NCI-H2196 (cell line): Measurements from ENCODE around the gene FARSB.
"Not testable (repeated sequence)": the region's sequence is repeated elsewhere in the genome, so short reads cannot be mapped to it uniquely, and the experiment has no call there.

Experiments
- DNase-seq: peaks from one replicate; lab custom pipeline; 2025; ENCODE audit not compliant: unreplicated experiment; lab: John Stamatoyannopoulos, UW

FARSB gene

DNA sequence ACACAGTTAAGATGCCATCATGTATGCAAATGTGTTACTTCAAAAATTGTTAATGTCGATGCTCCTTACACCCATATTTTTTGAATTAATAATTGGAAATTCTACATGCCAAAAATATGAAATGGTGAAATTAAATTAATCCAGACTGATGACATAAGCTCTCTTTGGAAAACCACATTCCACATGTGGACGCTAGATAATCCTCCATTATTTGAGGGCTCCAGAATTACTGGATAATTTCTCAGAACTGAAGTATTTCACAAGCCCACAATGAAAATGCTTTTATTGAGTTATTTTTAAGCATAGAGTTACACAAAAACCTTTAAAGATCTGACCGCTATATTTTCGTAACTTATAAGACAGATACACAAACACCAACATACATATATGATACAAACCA is 47.8 kb downstream of the FARSB start:
- no peak for DNase-seq

DNA sequence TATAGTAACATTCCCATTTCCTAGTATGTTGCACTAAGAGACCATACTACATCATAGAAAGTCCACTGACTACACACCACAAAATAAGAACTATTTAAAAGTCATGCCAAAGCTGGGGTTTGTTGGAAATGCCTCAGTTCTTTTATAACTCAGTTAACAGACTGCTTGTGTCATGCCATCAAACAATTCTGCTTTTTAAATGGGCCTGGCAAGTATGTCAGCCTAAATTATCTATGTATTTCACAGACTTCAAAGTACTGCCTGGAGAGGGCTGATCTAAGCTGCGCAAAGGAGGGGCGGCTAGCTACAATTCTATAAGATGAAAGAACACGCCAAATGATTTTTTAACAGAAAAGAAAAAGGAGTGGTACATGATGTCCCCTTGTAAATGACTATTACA is 49.6 kb downstream of the FARSB start:
- no peak for DNase-seq

DNA sequence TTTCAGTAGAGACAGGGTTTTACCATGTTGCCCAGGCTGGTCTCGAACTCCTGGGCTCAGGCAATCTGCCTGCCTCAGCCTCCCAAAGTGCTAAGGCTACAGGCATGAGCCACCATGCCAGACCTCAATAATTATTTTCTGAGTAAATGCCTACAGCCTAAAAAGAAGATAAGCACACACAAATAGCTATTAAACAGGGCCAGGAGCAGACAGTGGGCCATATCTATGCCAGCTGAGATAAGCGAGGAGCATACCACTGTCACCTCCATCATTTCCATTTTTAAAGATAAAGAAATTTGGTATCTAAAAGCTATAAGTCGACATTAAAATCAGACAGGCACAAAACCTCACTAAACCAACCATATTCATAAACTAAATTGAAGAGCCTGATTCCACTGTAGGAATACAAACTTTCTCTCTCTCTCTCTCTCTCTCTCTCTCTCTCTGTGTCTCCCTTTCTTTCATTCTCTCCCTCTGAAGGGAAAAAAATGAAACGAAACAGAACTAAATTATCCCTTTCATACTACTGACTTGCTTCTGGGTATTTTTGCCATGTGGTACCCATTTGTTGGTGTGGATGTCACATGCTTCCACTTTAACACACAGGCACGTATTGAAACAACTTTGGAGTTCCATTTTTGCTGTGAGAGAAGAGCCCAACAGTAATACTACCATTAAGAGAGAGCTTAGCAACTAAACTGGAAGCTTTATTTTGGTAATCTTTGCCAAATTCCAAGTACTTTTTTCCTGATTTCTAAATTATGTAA is 51.0 kb downstream of the FARSB start:
- DNase-seq = no peak

DNA sequence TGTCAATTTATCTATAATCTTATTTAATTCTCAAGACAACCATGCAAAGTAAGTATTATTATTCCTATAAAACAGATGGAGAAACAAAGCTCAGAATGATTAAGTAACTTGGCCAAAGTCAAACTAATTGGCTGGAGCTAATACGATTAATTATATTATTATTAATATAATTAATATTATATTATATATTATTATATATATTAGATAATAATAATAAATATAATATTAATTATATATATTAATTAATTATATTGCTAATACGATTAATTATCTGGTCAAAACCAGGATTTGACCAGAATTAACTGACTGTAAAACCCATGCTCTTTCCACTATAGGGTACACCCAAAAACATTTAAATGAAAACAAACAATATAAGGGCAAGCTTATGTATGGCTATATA is 52.4 kb downstream of the FARSB start:
- no peak for DNase-seq

DNA sequence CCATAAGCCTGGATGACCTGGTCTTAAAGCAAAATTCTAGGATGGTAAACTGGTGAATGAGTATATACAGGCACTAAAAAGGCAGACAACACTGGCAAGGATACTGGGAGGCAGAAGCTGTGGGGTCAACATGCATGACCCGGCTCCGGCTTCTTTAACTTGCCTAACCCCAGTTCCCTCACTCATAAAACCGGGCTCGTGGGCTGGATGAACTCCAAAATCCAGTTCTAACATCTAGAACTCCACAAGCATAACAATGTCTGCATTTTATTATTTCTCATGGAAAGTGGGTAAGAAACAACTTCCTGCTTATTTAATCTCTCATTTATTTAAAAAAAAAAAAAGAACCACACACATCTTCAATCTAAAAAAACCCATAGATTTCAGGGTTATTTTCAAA is 57.3 kb downstream of the FARSB start:
- DNase-seq = no peak

DNA sequence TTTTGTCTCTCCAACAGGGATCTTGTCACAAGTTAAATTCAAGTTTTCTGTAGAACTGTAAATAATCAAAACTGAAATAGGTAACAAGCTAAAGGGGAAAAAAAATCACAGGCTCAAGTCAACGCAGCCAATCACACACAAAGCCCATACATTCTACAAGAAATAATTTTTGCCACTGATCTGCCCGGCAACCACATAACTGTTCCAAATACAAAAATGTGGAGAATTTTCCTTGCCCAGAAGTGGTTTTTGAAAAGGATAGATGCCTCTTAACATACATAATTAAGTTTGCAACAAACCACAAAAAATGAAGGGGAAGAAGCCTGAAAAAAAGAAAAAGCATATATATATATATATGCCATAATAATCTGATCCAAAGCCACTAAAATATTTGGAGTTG is 60.3 kb downstream of the FARSB start:
- DNase-seq = no peak

DNA sequence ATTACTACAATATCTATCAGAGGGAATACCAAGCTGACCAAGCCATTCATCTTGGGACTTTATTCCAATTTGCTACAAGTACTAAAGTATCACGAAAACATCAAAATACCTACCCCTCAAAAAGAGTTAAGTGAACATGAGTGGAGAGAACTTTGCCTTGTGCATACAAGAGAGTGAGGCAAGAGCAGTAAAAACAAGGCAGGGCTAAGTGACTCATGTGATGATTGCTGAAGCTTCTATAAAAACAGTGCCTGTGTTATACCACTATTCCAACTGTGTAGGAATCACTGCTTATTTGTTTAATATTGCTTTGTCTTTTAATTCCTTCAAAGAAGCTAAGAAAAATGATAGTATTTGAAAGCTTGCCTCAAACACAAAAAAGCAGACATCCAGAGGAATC is 61.2 kb downstream of the FARSB start:
- DNase-seq = no peak

DNA sequence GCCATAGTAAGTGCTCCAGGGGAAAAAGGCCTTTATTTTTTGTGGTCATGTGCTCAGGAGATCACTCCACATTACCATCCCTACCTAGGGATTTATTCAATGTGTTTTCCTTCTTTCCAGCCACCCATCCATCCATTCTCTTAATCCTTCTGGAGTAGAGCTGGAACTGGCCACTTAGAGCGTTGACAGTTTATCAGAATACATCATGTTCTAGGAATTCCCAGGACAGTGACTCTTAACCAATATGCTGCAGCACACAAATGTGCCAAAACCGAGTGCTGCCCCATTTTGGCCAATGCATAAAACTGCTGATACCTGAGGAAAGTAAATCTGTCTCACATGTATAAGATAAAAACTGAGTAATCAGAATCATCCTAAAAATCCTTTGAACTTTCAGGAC is 63.7 kb downstream of the FARSB start:
- DNase-seq = no peak

DNA sequence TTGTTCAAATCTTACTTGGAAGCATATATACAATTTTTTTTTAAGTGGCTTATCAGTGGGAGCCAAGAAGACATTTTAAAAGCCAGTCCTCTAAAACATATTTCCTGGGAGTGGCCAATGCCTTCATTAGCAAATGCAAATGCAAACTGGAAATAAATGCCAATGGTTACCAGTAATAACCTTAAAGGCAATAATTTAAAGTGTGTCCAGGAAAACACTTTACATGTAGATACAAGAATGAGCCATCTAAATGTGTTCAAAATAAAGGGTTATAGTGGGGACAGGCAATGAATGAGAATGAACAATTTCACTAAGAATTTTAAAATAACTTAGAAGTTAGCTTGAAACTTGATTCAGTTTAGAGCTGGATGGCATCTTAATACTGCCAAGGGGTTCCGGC is 64.2 kb downstream of the FARSB start:
- no peak for DNase-seq

DNA sequence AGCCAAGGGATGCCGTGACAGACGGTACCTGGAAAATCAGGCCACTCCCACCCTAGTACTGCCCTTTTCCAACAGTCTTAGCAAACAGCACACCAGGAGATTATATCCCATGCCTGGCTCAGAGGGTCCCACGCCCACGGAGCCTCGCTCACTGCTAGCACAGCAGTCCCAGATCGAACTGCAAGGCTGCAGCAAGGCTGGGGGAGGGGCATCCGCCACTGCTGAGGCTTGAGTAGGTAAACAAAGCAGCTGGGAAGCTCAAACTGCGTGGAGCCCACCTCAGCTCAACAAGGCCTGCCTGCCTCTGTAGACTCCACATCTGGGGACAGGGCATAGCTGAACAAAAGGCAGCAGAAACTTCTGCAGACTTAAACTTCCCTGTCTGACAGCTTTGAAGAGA is 71.3 kb downstream of the FARSB start:
- DNase-seq = not testable (repeated sequence)

DNA sequence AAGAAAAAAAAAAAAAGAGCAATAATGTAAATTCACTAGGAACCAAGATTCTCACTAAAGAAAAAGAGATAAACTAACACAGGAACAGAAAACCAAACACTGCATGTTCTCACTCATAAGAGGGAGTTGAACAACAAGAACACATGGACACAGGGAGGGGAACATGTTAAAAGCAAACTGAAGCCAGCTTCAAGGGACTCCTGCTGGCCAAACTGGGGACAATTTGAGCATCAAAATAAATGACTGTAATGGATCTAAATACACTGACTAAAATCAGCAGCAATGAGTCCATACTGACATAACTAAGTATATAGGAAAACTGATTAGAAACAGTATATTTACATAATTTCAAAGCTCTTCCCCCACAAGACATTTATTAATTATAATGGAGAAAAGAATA is 73.0 kb downstream of the FARSB start:
- DNase-seq = peak; percentile 5

DNA sequence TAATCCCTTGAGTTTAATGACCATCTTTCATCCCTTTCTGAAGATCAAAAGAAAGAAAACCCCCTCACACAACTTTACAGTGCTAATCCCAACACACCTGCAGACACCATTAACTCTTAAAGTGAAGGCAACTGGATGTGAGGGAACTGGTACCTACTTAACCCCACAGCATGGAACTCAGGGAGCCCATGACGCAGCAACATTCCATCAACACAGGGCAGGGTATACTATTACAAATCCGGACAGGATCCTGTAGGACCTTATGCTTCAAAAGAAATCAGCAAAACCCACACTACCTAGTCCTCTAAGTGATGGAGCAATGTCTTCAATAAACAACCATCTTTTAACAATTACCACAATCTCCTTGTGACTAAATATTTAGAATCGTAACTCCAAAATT is 78.6 kb downstream of the FARSB start:
- no peak for DNase-seq

DNA sequence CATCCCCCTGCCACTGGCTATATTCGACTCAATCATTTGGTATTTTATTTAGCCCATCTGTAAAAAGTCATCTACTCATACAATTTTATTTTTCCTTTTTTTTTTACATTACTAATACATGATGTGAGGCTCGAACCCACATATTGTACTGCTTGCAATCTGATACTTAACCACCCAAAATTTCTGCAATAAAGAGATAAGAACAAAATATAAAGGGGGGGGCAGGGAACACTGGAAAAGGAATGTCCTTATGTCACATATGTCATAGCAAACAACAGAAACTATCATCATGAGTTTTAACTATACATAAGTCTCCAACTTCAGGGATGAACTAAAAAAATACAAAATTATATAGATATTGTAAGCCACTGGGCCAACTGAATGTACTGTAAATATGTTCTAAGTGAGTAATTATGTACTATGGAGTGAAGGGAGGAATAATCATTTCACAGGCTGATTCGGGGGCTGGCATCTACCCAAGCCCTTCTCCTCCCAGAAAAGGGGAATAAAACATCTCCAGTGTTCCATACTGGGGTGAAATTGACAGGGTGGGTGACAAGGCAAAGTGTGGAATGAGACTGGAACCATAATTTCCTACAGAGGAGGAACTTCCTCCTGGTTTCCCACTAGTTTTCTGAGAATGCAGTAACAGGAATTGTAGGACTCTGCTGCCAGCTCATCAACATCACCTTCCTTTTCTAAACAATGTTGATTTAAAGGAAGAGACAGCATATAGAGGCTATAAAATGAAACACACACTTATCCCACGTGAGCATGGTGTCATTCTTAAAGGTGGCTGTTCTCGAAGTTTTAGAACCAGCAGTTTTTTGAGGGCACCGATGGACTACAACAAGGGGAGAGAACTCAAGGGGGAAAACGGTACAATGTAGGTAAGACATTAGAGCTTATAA is 79.5 kb downstream of the FARSB start:
- no peak for DNase-seq

DNA sequence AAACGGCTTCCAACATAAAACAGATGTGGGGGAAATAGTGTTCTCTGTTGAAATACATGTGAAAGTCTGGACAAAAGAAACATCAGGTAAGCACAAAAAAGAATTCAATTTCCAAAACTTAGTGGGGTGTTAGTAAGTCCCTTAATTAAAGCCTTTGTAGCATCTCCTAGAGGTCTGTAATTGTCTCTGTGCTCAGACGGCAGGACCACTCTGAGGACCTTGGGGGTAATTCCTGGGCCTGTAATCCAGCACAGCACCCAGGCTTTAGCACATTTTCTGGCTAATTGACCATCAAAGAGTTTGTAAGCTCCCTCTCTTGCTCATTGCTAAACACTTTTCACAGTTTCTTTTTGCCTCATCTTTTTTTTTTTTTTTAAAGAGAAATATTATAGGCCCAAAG is 80.3 kb downstream of the FARSB start:
- no peak for DNase-seq

DNA sequence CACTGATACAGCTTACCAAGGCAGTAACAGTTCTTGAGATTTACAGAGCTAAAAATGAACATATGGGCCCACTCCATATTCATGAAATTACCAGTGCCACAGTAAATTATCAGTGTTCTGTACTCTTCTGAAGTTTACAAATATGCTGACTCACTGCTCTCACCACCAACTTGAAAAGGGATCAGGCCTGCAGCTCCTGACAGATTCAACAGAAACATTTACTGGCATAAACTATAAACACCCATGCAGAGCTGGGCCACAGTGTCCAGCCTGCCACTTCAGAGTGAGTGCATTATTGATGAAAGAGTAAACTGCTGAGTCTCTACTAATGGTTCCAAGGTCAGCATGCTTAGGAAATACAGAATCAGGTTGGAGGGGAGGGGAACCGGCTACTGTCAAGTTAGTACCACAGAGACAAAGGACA is 83.1 kb downstream of the FARSB start:
- no peak for DNase-seq

DNA sequence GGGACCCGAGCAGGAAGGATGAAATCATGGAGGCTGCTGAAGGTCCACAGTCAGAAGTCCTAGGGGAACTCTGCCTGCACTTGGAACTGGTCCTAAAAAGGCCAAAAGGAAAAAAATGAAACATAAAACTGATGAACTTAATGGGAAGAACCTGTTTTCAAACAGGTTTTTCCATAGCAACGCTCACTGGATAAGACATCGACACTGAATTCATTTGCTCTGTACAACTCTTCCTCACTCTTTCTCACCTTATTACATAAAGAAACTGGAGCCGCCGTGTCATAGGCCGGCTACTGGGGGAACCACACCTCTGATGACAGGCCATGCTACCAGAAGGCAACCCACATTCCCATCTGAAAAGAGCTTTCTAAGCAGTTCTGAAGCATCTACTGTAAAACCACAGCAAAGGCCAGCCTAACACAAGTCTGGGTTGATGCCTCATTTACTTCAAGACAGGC is 83.6 kb downstream of the FARSB start:
- DNase-seq = peak; percentile 36

DNA sequence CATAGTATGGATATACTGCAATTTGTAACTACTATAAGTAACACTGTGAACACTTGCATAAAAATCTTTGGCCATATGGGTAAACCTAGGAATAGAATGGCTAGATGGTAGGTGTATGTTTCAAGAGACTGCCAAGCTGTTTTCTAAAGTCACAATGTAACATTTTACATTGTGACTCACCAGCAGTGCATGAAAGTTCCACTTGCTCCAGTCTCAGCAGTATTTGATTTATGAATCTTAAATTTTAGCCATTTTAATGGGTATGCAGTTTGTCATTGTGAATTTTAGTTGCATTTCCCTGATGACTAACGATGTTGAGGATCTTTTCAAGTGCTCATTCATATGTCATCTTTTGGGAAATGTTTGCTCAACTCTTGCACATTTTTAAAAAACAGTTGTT is 86.1 kb downstream of the FARSB start:
- DNase-seq = no peak

DNA sequence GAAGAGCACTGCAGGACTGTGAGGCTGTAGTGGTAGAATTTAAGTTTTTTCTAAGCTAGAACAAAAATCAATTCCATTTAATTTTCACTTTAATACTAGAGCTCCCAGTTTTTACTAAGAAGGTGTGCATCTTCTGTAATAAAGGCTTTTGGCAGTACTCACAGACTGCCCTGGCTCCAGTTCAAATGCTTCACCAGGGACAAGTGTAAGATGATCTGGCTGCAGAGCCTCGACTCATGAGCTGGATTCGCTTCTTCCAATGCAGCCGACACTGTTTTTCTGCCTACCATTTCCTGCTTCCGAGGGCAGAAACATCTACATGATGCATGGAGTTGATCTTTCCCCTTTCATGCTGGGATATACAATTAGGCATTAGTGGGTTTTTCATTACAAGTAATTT is 87.0 kb downstream of the FARSB start:
- peak; percentile 85 for DNase-seq

DNA sequence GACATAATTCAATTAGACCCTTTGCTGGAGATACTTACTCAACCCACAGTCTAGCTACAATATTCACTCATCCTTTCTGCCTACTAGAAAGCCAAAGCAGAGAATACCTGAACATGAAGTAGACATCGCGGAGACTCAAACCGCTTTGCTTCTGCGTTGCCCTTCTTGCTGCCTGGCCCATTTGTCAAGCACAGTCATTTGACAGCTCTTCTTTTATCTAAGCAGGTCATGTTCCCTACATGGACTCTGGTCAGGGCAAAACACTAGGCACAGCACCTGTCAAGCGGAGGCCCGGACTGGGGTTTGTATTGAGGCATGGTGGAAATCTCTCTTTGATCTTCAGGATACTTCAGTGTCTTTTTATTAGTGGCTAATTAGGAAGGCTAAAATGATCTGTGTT is 89.7 kb downstream of the FARSB start:
- no peak for DNase-seq

DNA sequence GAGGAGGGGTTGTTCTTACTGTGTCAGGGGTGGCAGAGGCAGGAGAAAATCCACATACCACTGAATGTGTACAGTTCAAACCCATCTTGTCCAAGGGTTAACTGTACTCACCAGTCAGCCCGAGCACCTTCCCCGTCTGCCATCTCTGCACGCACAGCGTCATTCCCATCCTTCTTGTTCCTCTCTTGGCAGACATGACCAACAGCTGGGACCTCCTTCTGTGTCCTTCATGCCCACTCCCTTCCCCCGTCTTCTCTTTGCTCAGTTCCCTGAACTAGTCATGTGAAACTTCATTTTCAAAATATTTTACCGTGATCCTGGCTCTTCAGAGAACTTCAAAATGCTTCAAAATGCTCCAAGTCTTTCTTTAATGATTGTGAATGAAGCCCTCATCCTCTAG is 92.0 kb downstream of the FARSB start:
- DNase-seq = no peak

DNA sequence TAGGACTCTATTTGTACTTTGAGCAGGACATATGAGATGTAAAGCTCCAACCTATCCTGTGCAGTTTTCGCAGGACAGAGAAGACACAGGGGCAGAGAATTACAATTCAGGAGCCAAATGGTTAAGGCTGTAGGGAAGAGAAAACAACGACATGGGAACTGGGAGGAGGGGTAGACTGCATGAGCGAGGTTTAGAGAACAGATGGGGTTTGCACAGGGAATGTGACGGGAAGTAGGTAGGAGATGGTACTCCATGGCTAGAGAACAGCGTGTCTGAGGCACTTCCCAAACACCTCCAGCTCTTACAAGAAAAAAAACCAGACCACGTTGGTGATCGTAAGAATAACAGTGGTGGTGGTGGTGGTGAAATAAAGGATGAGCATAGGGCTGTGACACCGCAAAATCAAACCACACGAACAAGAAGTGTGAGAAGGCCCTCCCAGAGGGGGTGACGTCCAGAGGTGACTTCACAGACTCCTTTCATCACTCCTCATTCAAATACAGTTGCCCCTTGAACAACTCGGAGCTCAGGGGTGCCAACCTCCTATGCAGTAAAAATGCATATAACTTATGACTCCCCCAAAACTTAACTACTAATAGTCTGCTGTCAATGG is 92.7 kb downstream of the FARSB start:
- no peak for DNase-seq
